Measurements from ENCODE around the gene ANKRD34C.

DNA sequence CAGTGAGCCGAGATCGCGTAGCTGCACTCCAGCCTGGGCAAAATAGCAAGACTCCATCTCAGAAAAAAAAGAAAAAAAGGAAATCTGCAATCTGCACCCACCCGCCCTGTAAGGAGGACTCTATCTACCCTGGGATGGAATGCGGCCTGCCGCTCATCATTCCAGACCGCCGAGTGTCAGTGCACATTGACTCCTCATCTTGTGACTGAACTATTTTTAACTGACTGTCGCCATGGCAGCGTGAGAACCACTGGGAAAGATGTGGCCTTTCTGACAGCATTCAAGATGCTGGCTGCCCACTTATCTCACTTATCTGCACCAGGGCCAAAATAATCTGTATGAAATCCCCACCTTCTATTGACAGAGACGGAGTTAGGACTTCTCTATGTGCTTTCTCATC, 38.8 kb upstream of the ANKRD34C start:
- TF ChIP-seq, protein P1, sequence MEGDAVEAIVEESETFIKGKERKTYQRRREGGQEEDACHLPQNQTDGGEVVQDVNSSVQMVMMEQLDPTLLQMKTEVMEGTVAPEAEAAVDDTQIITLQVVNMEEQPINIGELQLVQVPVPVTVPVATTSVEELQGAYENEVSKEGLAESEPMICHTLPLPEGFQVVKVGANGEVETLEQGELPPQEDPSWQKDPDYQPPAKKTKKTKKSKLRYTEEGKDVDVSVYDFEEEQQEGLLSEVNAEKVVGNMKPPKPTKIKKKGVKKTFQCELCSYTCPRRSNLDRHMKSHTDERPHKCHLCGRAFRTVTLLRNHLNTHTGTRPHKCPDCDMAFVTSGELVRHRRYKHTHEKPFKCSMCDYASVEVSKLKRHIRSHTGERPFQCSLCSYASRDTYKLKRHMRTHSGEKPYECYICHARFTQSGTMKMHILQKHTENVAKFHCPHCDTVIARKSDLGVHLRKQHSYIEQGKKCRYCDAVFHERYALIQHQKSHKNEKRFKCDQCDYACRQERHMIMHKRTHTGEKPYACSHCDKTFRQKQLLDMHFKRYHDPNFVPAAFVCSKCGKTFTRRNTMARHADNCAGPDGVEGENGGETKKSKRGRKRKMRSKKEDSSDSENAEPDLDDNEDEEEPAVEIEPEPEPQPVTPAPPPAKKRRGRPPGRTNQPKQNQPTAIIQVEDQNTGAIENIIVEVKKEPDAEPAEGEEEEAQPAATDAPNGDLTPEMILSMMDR (conservative IDR thresholded peaks at IDR 0.05) = no peak
- no peak for TF ChIP-seq EZH2 (IDR thresholded peaks at IDR 0.05; ENCODE audit: low read depth)

All from PC-9 (cell line).